HepG2 (cell line): Measurements from ENCODE around the gene CHST12. TPM values are rescaled to one million over a fixed set of nuclear protein-coding genes. Genes with fewer than 3 reads are reported as not detected.

Experiments
- BCL3 ChIP-seq: sonication (generic); formaldehyde crosslinking; IDR thresholded peaks from 2 replicates; pipeline ENCODE4 v1.5.1; 2020; ENCODE audit warnings: mild to moderate bottlenecking, missing genetic modification reagents, moderate library complexity
- HBP1 ChIP-seq: IDR thresholded peaks from 2 replicates; pipeline ENCODE4 v1.6.1; 2016; ENCODE audit warnings: low read depth, control low read depth
- HNRNPK ChIP-seq: fragments of 200-400 bp; formaldehyde crosslinking; IDR thresholded peaks from 2 replicates; pipeline ENCODE4 v1.6.1; 2018; ENCODE audit warnings: low read length, low read depth, moderate library complexity, mild to moderate bottlenecking; ENCODE audit not compliant: poor library complexity, severe bottlenecking
- LBX2 ChIP-seq: sonication (generic); formaldehyde crosslinking; IDR thresholded peaks from 2 replicates; pipeline ENCODE4 v1.5.0; 2020; ENCODE audit warnings: missing genetic modification reagents, mild to moderate bottlenecking, borderline replicate concordance
- PATZ1 ChIP-seq: sonication (generic); formaldehyde crosslinking; IDR thresholded peaks from 2 replicates; pipeline ENCODE4 v1.4.0; 2020; ENCODE audit warnings: missing genetic modification reagents
- TBX2 ChIP-seq: sonication (generic); formaldehyde crosslinking; IDR thresholded peaks from 2 replicates; pipeline ENCODE4 v1.5.0; 2020; ENCODE audit warnings: missing genetic modification reagents, mild to moderate bottlenecking, borderline replicate concordance
- TGIF2 ChIP-seq: IDR thresholded peaks from 2 replicates; pipeline ENCODE4 v1.6.1; 2016; ENCODE audit warnings: control low read depth, missing compliant biosample characterization
- THAP9 ChIP-seq: sonication (generic); formaldehyde crosslinking; IDR thresholded peaks from 2 replicates; pipeline ENCODE4; 2020; ENCODE audit warnings: missing genetic modification reagents, mild to moderate bottlenecking, borderline replicate concordance
- ZBTB10 ChIP-seq: sonication (generic); formaldehyde crosslinking; IDR thresholded peaks from 2 replicates; pipeline ENCODE4 v1.4.0; 2020; ENCODE audit warnings: missing genetic modification reagents, borderline replicate concordance
- ZKSCAN5 ChIP-seq: sonication (generic); formaldehyde crosslinking; IDR thresholded peaks from 2 replicates; pipeline ENCODE4 v1.5.1; 2020; ENCODE audit warnings: mild to moderate bottlenecking, missing genetic modification reagents
- ZNF234 ChIP-seq: sonication (generic); formaldehyde crosslinking; conservative IDR thresholded peaks from 2 replicates; pipeline ENCODE4 v1.5.1; 2020; ENCODE audit warnings: mild to moderate bottlenecking, missing genetic modification reagents
- ZNF33B ChIP-seq: sonication (generic); formaldehyde crosslinking; IDR thresholded peaks from 2 replicates; pipeline ENCODE4 v1.5.1; 2020; ENCODE audit warnings: mild to moderate bottlenecking, missing genetic modification reagents
- ZNF878 ChIP-seq: sonication (generic); formaldehyde crosslinking; IDR thresholded peaks from 2 replicates; pipeline ENCODE4 v1.8.1; 2023; ENCODE audit warnings: mild to moderate bottlenecking, missing genetic modification reagents, moderate library complexity
- ZZZ3 ChIP-seq: sonication (generic); formaldehyde crosslinking; IDR thresholded peaks from 2 replicates; pipeline ENCODE4 v1.4.0; 2020; ENCODE audit warnings: missing genetic modification reagents, mild to moderate bottlenecking, borderline replicate concordance
- polyA plus RNA-seq, 8 experiments: library from polyadenylated mRNA; depleted of rRNA in 3 of 8; stranded (reverse) in 7 of 8; unstranded in 1 of 8; fragments of >200 nt; fragmentation: Illumina TruSeq in 4 of 8; extraction: Trizol in 4 of 8; gene quantifications; 2 replicates each; pipeline versions ENCODE4 v1.2.1 to v1.2.3, GENCODE V29; 2011 to 2016; ENCODE audit warnings: low read depth in 4 of 8, missing spikeins in 1 of 8, mixed read lengths in 1 of 8; ENCODE audit not compliant: insufficient read depth in 1 of 8
- total RNA-seq, 5 experiments: library from RNA; depleted of rRNA; stranded (reverse); fragments of >200 nt; fragmentation: Illumina TruSeq; extraction: Trizol; gene quantifications; 2 replicates each; pipeline ENCODE4 v1.2.3, GENCODE V29; 2016; ENCODE audit warnings: low read depth in 1 of 5

Gene CHST12
- total and polyA plus RNA-seq, 2 of the 13 experiments (the other 11 are each of a cell fraction or from before 2014, with no cell fraction given) = 6.4 to 15.8 TPM

- TF ChIP-seq ZBTB10 (CRISPR knock-in tag) = no peak; the same call in 1 of the 2 replicates
- peak; percentile 65; the same call in 1 of the 2 replicates for TF ChIP-seq PATZ1 (CRISPR knock-in tag)
- TF ChIP-seq ZKSCAN5 (CRISPR knock-in tag) = 0 out of 2 replicates have a peak, but pooled peaks have one; percentile 16
- TF ChIP-seq BCL3 = peak; percentile 19; the same call in 1 of the 2 replicates
- TF ChIP-seq ZNF234 (CRISPR knock-in tag) = no peak
- TF ChIP-seq TBX2 (CRISPR knock-in tag) = 0 out of 2 replicates have a peak, but pooled peaks have one; percentile 8
- TF ChIP-seq HBP1 = 0 out of 2 replicates have a peak, but pooled peaks have one; percentile 3
- TF ChIP-seq THAP9 = 0 out of 2 replicates have a peak, but pooled peaks have one; percentile 9
- peak; percentile 8; the same call in 1 of the 2 replicates for TF ChIP-seq LBX2 (CRISPR knock-in tag)
- TF ChIP-seq ZZZ3 (CRISPR knock-in tag) = 0 out of 2 replicates have a peak, but pooled peaks have one; percentile 9
- 0 out of 2 replicates have a peak, but pooled peaks have one; percentile 6 for TF ChIP-seq TGIF2 (CRISPR knock-in tag)
- TF ChIP-seq ZNF33B (CRISPR knock-in tag) = peak; percentile 72; the same call in 1 of the 2 replicates
- peak; percentile 98 for TF ChIP-seq HNRNPK
- no peak for TF ChIP-seq ZNF878
Observed at GRCh38 chr7:2452074-2452507, 48.7 kb downstream of the CHST12 start (continued).
